ENCODE measurements around the gene CYB5D1. TPM values are rescaled to one million over a fixed set of nuclear protein-coding genes. Genes with fewer than 3 reads are reported as not detected.

CYB5D1 gene
- total and polyA plus RNA-seq, 7 experiments from 2014 or later: 7.5 to 14.2 (median 9.0) TPM

DNA sequence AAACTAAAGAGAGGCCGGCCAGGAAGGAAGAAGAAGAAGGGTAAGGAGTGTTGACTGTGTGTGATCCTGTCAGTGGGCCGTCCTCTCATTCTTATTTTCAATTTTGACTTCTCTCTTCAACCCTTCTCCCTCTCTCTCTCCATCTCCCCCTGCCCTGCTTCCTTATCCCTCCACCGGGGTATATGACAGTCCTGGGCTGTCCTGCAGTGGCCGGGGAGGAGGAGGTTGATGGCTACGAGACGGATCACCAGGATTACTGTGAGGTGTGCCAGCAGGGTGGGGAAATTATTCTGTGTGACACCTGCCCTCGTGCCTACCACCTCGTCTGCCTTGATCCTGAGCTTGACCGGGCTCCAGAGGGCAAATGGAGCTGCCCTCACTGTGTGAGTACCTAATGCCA, 36.4 kb downstream of the CYB5D1 start:
- ChIA-PET CTCF (interaction anchor here (0.8 to 1.7 kb wide), 3 partner anchors 31 to 96 kb away, joined by 3 to 7 read pairs (median 3); no protein-coding TSS in a partner anchor), POLR2A (interaction anchor here (1.3 kb wide), 1 partner anchor 28 kb away, joined by 6 read pairs; no protein-coding TSS in a partner anchor)
- no peaks in the 10 kb centered on the region for H3K9me3 Mint-ChIP-seq
- Histone ChIP-seq H3K27me3 (ENCODE audit: control insufficient read depth in 2 of 2, insufficient read depth in 2 of 2, low read length in 2 of 2) (no peaks in the 10 kb centered on the region), H3K4me3 (ENCODE audit: low read length) (no peak overlapping the region), H3K4me1 (ENCODE audit: control insufficient read depth in 2 of 2, insufficient read depth in 2 of 2, low read length in 2 of 2) (peaks cover 3 to 8% of the 10 kb centered on the region in 2 donors), H3K27ac (ENCODE audit: low read depth, low read length) (no peak overlapping the region), H3K36me3 (ENCODE audit: control insufficient read depth in 2 of 3, insufficient read depth in 3 of 3, low read length in 3 of 3) (peaks cover 48 to 92% (median 60%) of the 10 kb centered on the region in 3 experiments), H3K9me3 (ENCODE audit: control insufficient read depth in 2 of 3, low read length in 3 of 3) (no peaks in the 10 kb centered on the region)
- peak overlapping the region in 6 of 9 donors; percentile 42 to 86 (median 66) for H3K27ac Mint-ChIP-seq
- ATAC-seq (no peak), DNase-seq (no peak)
- H3K27me3 Mint-ChIP-seq: no peaks in the 10 kb centered on the region
- peaks cover 20 to 61% (median 47%) of the 10 kb centered on the region in 5 donors for H3K36me3 Mint-ChIP-seq
- H3K4me1 Mint-ChIP-seq: peaks cover 8 to 33% (median 25%) of the 10 kb centered on the region in 7 donors
- intact Hi-C loops (cut with micrococcal nuclease): no loop called here
- H3K4me3 Mint-ChIP-seq: no peak overlapping the region

DNA sequence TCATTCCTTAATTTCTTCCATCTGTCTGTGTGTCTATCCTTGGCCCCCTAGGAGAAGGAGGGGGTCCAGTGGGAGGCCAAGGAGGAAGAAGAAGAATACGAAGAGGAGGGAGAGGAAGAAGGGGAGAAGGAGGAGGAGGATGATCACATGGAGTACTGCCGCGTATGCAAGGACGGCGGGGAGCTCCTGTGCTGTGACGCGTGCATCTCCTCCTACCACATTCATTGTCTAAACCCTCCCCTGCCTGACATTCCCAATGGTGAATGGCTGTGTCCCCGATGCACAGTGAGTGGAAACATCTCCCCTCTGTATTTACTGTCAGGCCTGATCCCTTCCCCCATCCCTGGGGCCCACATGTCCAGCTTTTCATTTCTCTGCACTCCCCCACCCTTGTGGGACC, 37.1 kb downstream of the CYB5D1 start:
- Mint-ChIP-seq H3K27me3 (no peaks in the 10 kb centered on the region), H3K27ac (peak overlapping the region in 7 of 9 donors; percentile 42 to 86 (median 70)), H3K4me3 (peak overlapping the region in 1 of 10 donors; percentile 10), H3K9me3 (no peaks in the 10 kb centered on the region), H3K4me1 (peaks cover 8 to 33% (median 25%) of the 10 kb centered on the region in 7 donors), H3K36me3 (peaks cover 25 to 68% (median 52%) of the 10 kb centered on the region in 5 donors)
- ATAC-seq: no peak
- ChIA-PET POLR2A (interaction anchor here (1.3 kb wide), 2 partner anchors 18 to 28 kb away, joined by 4 to 6 read pairs; no protein-coding TSS in a partner anchor), CTCF (interaction anchor here (1.1 to 3.1 kb wide), 3 partner anchors 32 to 95 kb away, joined by 3 to 10 read pairs (median 7); no protein-coding TSS in a partner anchor)
- Histone ChIP-seq H3K27me3 (ENCODE audit: control insufficient read depth in 2 of 2, insufficient read depth in 2 of 2, low read length in 2 of 2) (no peaks in the 10 kb centered on the region), H3K27ac (ENCODE audit: low read depth, low read length) (peak overlapping the region; percentile 2), H3K36me3 (ENCODE audit: control insufficient read depth in 2 of 3, insufficient read depth in 3 of 3, low read length in 3 of 3) (peaks cover 54 to 93% (median 60%) of the 10 kb centered on the region in 3 experiments), H3K4me1 (ENCODE audit: control insufficient read depth in 2 of 2, insufficient read depth in 2 of 2, low read length in 2 of 2) (peaks cover 0 to 1% of the 10 kb centered on the region in 2 donors), H3K9me3 (ENCODE audit: control insufficient read depth in 2 of 3, low read length in 3 of 3) (no peaks in the 10 kb centered on the region), H3K4me3 (ENCODE audit: low read length) (no peak overlapping the region)
- no peak for DNase-seq
- intact Hi-C loops (cut with micrococcal nuclease): loop anchor here in 1 of 2 donors (1.0 kb wide), 1 partner anchor 8 kb away; no protein-coding TSS in a partner anchor

DNA sequence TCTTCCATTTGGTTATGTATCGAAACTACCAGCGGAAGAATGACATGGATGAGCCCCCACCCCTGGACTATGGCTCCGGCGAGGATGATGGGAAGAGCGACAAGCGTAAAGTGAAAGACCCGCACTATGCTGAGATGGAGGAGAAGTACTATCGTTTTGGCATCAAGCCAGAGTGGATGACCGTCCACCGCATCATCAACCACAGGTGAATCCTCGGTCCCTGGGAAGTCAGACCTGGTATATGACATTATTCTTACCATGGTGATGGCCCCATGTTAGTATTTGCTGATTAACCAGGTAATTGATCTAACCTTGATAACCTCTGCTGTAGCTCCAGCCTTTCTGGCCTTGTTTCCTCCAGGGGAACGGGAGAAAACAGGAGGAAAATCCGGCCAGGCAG, 39.3 kb downstream of the CYB5D1 start:
- no peak for DNase-seq
- H3K4me1 Mint-ChIP-seq: peaks cover 8 to 27% (median 16%) of the 10 kb centered on the region in 7 donors
- peaks cover 30 to 76% (median 54%) of the 10 kb centered on the region in 5 donors for H3K36me3 Mint-ChIP-seq
- Histone ChIP-seq H3K27me3 (ENCODE audit: control insufficient read depth in 2 of 2, insufficient read depth in 2 of 2, low read length in 2 of 2) (no peaks in the 10 kb centered on the region), H3K4me1 (ENCODE audit: control insufficient read depth in 2 of 2, insufficient read depth in 2 of 2, low read length in 2 of 2) (no peaks in the 10 kb centered on the region), H3K36me3 (ENCODE audit: control insufficient read depth in 2 of 3, insufficient read depth in 3 of 3, low read length in 3 of 3) (peaks cover 59 to 92% (median 61%) of the 10 kb centered on the region in 3 experiments), H3K27ac (ENCODE audit: low read depth, low read length) (no peak overlapping the region), H3K4me3 (ENCODE audit: low read length) (no peak overlapping the region), H3K9me3 (ENCODE audit: control insufficient read depth in 2 of 3, low read length in 3 of 3) (no peaks in the 10 kb centered on the region)
- H3K27ac Mint-ChIP-seq: peak overlapping the region in 7 of 9 donors; percentile 0 to 92 (median 77)
- no peak overlapping the region for H3K4me3 Mint-ChIP-seq
- ATAC-seq: no peak
- intact Hi-C loops (cut with micrococcal nuclease): loop anchor here (1.0 kb wide), 2 partner anchors 34 to 35 kb away; no protein-coding TSS in a partner anchor
- no peaks in the 10 kb centered on the region for H3K9me3 Mint-ChIP-seq
- CTCF ChIA-PET: interaction anchor here (0.6 to 3.1 kb wide), 4 partner anchors 31 to 93 kb away, joined by 3 to 10 read pairs (median 4); no protein-coding TSS in a partner anchor
- POLR2A ChIA-PET: interaction anchor here (0.9 to 1.1 kb wide), 3 partner anchors 11 to 34 kb away, joined by 3 to 4 read pairs (median 4); no protein-coding TSS in a partner anchor
- H3K27me3 Mint-ChIP-seq: no peaks in the 10 kb centered on the region

DNA sequence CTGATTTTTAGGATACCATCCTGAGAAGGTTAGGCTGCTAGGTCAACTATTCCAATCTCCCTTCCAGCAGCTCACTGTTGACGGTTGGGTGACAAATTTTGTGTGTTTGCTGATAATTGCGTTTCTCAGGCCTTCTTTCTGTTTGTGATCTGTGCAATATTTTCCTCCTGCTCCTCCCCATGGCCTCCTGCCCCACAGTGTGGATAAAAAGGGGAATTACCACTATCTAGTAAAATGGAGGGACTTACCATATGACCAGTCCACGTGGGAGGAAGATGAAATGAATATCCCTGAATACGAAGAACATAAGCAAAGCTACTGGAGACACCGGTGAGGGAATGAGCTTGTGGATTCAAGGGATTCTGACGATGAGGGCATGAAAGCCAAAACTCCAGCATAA, 40.0 kb downstream of the CYB5D1 start:
- ChIA-PET POLR2A (interaction anchor here (0.9 to 1.1 kb wide), 3 partner anchors 14 to 34 kb away, joined by 3 to 4 read pairs (median 4); no protein-coding TSS in a partner anchor), CTCF (interaction anchor here (0.7 to 3.1 kb wide), 6 partner anchors 9 to 99 kb away, joined by 3 to 10 read pairs (median 4); partner anchors contain the start of gene CHD3)
- Mint-ChIP-seq H3K36me3 (peaks cover 30 to 80% (median 57%) of the 10 kb centered on the region in 5 donors), H3K27me3 (no peaks in the 10 kb centered on the region), H3K4me1 (peaks cover 8 to 27% (median 15%) of the 10 kb centered on the region in 7 donors), H3K4me3 (no peak overlapping the region), H3K27ac (peak overlapping the region in 8 of 9 donors; percentile 0 to 92 (median 78)), H3K9me3 (no peaks in the 10 kb centered on the region)
- DNase-seq: peak in 4 of 9 donors; percentile 33 to 42 (median 36)
- Histone ChIP-seq H3K27me3 (ENCODE audit: control insufficient read depth in 2 of 2, insufficient read depth in 2 of 2, low read length in 2 of 2) (no peaks in the 10 kb centered on the region), H3K27ac (ENCODE audit: low read depth, low read length) (no peak overlapping the region), H3K9me3 (ENCODE audit: control insufficient read depth in 2 of 3, low read length in 3 of 3) (no peaks in the 10 kb centered on the region), H3K36me3 (ENCODE audit: control insufficient read depth in 2 of 3, insufficient read depth in 3 of 3, low read length in 3 of 3) (peaks cover 59 to 93% (median 62%) of the 10 kb centered on the region in 3 experiments), H3K4me1 (ENCODE audit: control insufficient read depth in 2 of 2, insufficient read depth in 2 of 2, low read length in 2 of 2) (no peaks in the 10 kb centered on the region), H3K4me3 (ENCODE audit: low read length) (no peak overlapping the region)
- intact Hi-C loops (cut with micrococcal nuclease): loop anchor here (1.0 to 2.0 kb wide), 3 partner anchors 15 to 35 kb away; no protein-coding TSS in a partner anchor
- peak; percentile 75 for ATAC-seq

DNA sequence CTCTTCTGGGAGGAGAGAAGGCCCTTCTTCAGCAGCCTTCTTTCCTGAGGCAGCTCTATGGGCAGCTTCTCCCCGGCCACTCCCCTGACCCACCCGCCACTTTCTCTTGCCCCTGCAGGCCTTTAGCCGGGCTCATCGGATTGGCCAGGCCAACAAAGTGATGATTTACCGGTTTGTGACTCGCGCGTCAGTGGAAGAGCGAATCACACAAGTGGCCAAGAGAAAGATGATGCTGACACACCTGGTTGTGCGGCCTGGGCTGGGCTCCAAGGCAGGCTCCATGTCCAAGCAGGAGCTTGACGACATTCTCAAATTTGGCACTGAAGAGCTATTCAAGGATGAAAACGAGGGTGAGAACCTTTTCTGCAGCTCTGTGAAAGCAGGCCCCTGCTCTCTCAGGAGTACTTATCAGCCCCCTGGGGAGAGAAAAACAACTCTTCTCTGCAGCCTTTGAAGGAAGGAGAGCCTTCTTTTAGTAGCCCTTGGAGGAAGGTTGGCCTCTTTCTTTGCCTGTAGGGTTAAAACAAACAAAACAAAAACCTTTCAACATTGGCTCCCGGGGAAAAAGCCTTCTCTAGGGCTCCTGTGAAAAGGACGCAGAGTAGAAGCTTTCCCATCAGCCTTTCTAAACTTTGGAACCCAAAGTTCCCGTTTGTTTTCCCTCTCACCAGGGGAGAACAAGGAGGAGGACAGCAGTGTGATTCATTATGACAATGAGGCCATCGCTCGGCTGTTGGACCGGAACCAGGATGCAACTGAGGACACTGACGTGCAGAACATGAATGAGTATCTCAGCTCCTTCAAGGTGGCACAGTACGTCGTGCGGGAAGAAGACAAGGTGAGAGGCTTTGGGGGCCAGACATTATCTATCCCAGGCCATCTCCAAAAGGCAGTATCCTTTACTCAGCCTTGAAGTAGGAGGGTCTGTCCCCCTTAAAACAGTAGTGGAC, 45.6 kb downstream of the CYB5D1 start:
- H3K4me1 Mint-ChIP-seq: peaks cover 0 to 10% (median 0%) of the 10 kb centered on the region in 7 donors
- Histone ChIP-seq H3K4me3 (ENCODE audit: low read length) (no peak overlapping the region), H3K27me3 (ENCODE audit: control insufficient read depth in 2 of 2, insufficient read depth in 2 of 2, low read length in 2 of 2) (no peaks in the 10 kb centered on the region), H3K27ac (ENCODE audit: low read depth, low read length) (no peak overlapping the region), H3K9me3 (ENCODE audit: control insufficient read depth in 2 of 3, low read length in 3 of 3) (no peaks in the 10 kb centered on the region), H3K4me1 (ENCODE audit: control insufficient read depth in 2 of 2, insufficient read depth in 2 of 2, low read length in 2 of 2) (no peaks in the 10 kb centered on the region), H3K36me3 (ENCODE audit: control insufficient read depth in 2 of 3, insufficient read depth in 3 of 3, low read length in 3 of 3) (peaks cover 55 to 99% (median 74%) of the 10 kb centered on the region in 3 experiments)
- peak overlapping the region in 8 of 9 donors; percentile 5 to 90 (median 56) for H3K27ac Mint-ChIP-seq
- ChIA-PET CTCF (interaction anchor here (0.9 kb wide), 1 partner anchor 47 kb away, joined by 3 read pairs; no protein-coding TSS in a partner anchor), POLR2A (interaction anchor here (1.0 to 1.2 kb wide), 4 partner anchors 9 to 29 kb away, joined by 3 to 9 read pairs (median 4); partner anchors contain the start of genes CNTROB and RNF227)
- no peak for ATAC-seq
- no peaks in the 10 kb centered on the region for H3K9me3 Mint-ChIP-seq
- no peak overlapping the region for H3K4me3 Mint-ChIP-seq
- intact Hi-C loops (cut with micrococcal nuclease): no loop called here
- H3K36me3 Mint-ChIP-seq: peaks cover 34 to 80% (median 52%) of the 10 kb centered on the region in 5 donors
- no peak for DNase-seq
- no peaks in the 10 kb centered on the region for H3K27me3 Mint-ChIP-seq

DNA sequence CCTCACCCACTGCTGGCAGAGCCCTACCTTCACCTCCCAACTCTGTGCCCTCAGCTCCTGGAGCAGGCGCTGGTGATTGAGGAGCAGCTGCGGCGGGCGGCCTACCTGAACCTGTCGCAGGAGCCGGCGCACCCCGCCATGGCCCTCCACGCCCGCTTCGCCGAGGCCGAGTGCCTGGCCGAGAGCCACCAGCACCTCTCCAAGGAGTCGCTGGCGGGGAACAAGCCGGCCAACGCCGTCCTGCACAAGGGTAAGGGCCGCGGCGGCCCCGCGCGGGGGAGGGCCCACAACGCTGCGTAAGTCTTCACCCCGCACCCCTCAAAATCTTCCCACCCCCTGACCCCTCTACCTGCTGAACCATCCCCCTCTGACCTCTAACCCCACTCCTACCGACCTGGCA, 51.3 kb downstream of the CYB5D1 start:
- CTCF ChIA-PET: interaction anchor here (0.6 kb wide), 1 partner anchor 86 kb away, joined by 3 read pairs; no protein-coding TSS in a partner anchor
- H3K27me3 ChIP-seq (ENCODE audit: control insufficient read depth in 2 of 2, insufficient read depth in 2 of 2, low read length in 2 of 2): no peaks in the 10 kb centered on the region
- H3K27ac ChIP-seq (ENCODE audit: low read depth, low read length): no peak overlapping the region
- Mint-ChIP-seq H3K27me3 (no peaks in the 10 kb centered on the region), H3K27ac (peak overlapping the region in 2 of 9 donors; percentile 16 to 32), H3K4me3 (no peak overlapping the region), H3K9me3 (peaks cover 0 to 2% (median 0%) of the 10 kb centered on the region in 11 donors), H3K4me1 (peaks cover 9 to 22% (median 16%) of the 10 kb centered on the region in 7 donors), H3K36me3 (peaks cover 29 to 53% (median 38%) of the 10 kb centered on the region in 5 donors)
- ATAC-seq: no peak
- intact Hi-C loops (cut with micrococcal nuclease): no loop called here
- H3K36me3 ChIP-seq (ENCODE audit: control insufficient read depth in 2 of 3, insufficient read depth in 3 of 3, low read length in 3 of 3): peaks cover 27 to 85% (median 59%) of the 10 kb centered on the region in 3 experiments
- peaks cover 0 to 3% of the 10 kb centered on the region in 2 donors for H3K4me1 ChIP-seq (ENCODE audit: control insufficient read depth in 2 of 2, insufficient read depth in 2 of 2, low read length in 2 of 2)
- DNase-seq: no peak
- POLR2A ChIA-PET: no interaction called here
- H3K4me3 ChIP-seq (ENCODE audit: low read length): no peak overlapping the region
- no peaks in the 10 kb centered on the region for H3K9me3 ChIP-seq (ENCODE audit: control insufficient read depth in 2 of 3, low read length in 3 of 3)
